ENCODE results near the gene ZNF470. TPM values are rescaled to one million over a fixed set of nuclear protein-coding genes. Genes with fewer than 3 reads are reported as not detected.

ZNF470 gene
- total and polyA plus RNA-seq, 2 of the 13 experiments (the other 11 are each of a cell fraction or from before 2014, with no cell fraction given), result not detected

GRCh38 chr19:56637976-56638555 lies 70.8 kb downstream of the ZNF470 start (continued):
- TF ChIP-seq ZNF703 (CRISPR knock-in tag; IDR thresholded peaks at IDR 0.05; ENCODE audit: borderline replicate concordance) (peak; percentile 96; the same call in 1 of the 2 replicates), HNRNPL (IDR thresholded peaks at IDR 0.05; ENCODE audit: low read depth, low read length) (no peak), ZNF230 (CRISPR knock-in tag; IDR thresholded peaks at IDR 0.05) (peak; percentile 100), LBX2 (CRISPR knock-in tag; IDR thresholded peaks at IDR 0.05; ENCODE audit: borderline replicate concordance) (peak; percentile 99; the same call in 1 of the 2 replicates), ZSCAN12 (CRISPR knock-in tag; IDR thresholded peaks at IDR 0.05) (peak; percentile 100), SKIL (CRISPR knock-in tag; IDR thresholded peaks at IDR 0.05; ENCODE audit: borderline replicate concordance) (peak; percentile 91), NRL (CRISPR knock-in tag; IDR thresholded peaks at IDR 0.05; ENCODE audit: borderline replicate concordance) (peak; percentile 100), PAXIP1 (CRISPR knock-in tag; conservative IDR thresholded peaks at IDR 0.05) (no peak; the same call in 1 of the 2 replicates), CEBPG (CRISPR knock-in tag; IDR thresholded peaks at IDR 0.05) (peak; percentile 60), ZNF558 (CRISPR knock-in tag; IDR thresholded peaks at IDR 0.05; ENCODE audit: borderline replicate concordance) (peak; percentile 100), NFKB2 (CRISPR knock-in tag; IDR thresholded peaks at IDR 0.05; ENCODE audit: borderline replicate concordance) (peak; percentile 100), ARNT2 (CRISPR knock-in tag; IDR thresholded peaks at IDR 0.05; ENCODE audit: low read depth) (peak; percentile 99), BATF2 (CRISPR knock-in tag; IDR thresholded peaks at IDR 0.05) (peak; percentile 99), KDM1A (CRISPR knock-in tag; IDR thresholded peaks at IDR 0.05) (no peak), ZBTB34 (CRISPR knock-in tag; IDR thresholded peaks at IDR 0.05) (peak; percentile 86; the same call in 1 of the 2 replicates), KLF13 (CRISPR knock-in tag; IDR thresholded peaks at IDR 0.05) (peak; percentile 99), PPARG (CRISPR knock-in tag; conservative IDR thresholded peaks at IDR 0.05) (peak; percentile 96), KLF9 (CRISPR knock-in tag; IDR thresholded peaks at IDR 0.05; ENCODE audit: low read depth) (peak; percentile 99), RELA (CRISPR knock-in tag; IDR thresholded peaks at IDR 0.05) (peak; percentile 98), ZBTB33 (CRISPR knock-in tag; IDR thresholded peaks at IDR 0.05) (peak; percentile 80)
